OCI-LY1 (cell line): ENCODE measurements around the gene PGRMC2.

Experiments
- CTCF ChIP-seq: fragments of 200-600 bp; sonication (generic), shearing (Covaris generic); IDR thresholded peaks from 2 replicates; pipeline ENCODE4 v1.5.1; 2017; ENCODE audit warnings: mild to moderate bottlenecking, antibody characterized with exemption, low read length, moderate library complexity, mixed read lengths
- EZH2 ChIP-seq: fragments of 200-600 bp; sonication (generic), shearing (Covaris generic); IDR thresholded peaks from 2 replicates; pipeline ENCODE4 v1.8.0; 2017; ENCODE audit warnings: borderline replicate concordance, mixed run types, mild to moderate bottlenecking, antibody characterized with exemption, low read length, moderate library complexity, mixed read lengths

GRCh38 chr4:128292349-128292748, 4.7 kb upstream of the PGRMC2 start:
- no peak for TF ChIP-seq CTCF
- TF ChIP-seq EZH2 = no peak
